CD4-positive, alpha-beta T cell treated with Interleukin-4 for 1 hour (primary cell): ENCODE measurements around the gene WASHC2C.
A peak's percentile ranks its signal among the peaks of the same experiment; 100 is the strongest.
"Not testable (repeated sequence)": the region's sequence is repeated elsewhere in the genome, so short reads cannot be mapped to it uniquely, and the experiment has no call there.

Source experiments
- DNase-seq, 2 donors: peaks; one replicate each; pipeline ENCODE4 v3.0.0-alpha.2; 2020 to 2022

The WASHC2C gene

GRCh38 chr10:45763037-45763436 lies 36.0 kb downstream of the WASHC2C start:
- not testable (repeated sequence) for DNase-seq

- DNase-seq = not testable (repeated sequence)
Measured at GRCh38 chr10:45768334-45768733, 41.3 kb downstream of the WASHC2C start.

- DNase-seq = not testable (repeated sequence)
Measured at GRCh38 chr10:45771757-45772461, 44.8 kb downstream of the WASHC2C start.

GRCh38 chr10:45786217-45786616 lies 59.2 kb downstream of the WASHC2C start:
- DNase-seq = not testable (repeated sequence)

GRCh38 chr10:45787212-45787741 lies 60.2 kb downstream of the WASHC2C start:
- not testable (repeated sequence) for DNase-seq

GRCh38 chr10:45789991-45790390 lies 62.9 kb downstream of the WASHC2C start:
- DNase-seq = not testable (repeated sequence)

GRCh38 chr10:45790694-45791426 lies 63.8 kb downstream of the WASHC2C start:
- DNase-seq = not testable (repeated sequence)

GRCh38 chr10:45794761-45795160 lies 67.7 kb downstream of the WASHC2C start:
- not testable (repeated sequence) for DNase-seq

GRCh38 chr10:45803060-45804010 lies 76.3 kb downstream of the WASHC2C start:
- DNase-seq = peak; percentile 9 to 16

- DNase-seq = not testable (repeated sequence)
Measured at GRCh38 chr10:45804996-45805395, 77.9 kb downstream of the WASHC2C start.

- no peak for DNase-seq
Measured at GRCh38 chr10:45809837-45810236, 82.8 kb downstream of the WASHC2C start.

GRCh38 chr10:45811075-45811474 lies 84.0 kb downstream of the WASHC2C start:
- DNase-seq = no peak

GRCh38 chr10:45812959-45813358 lies 85.9 kb downstream of the WASHC2C start:
- DNase-seq = not testable (repeated sequence)

GRCh38 chr10:45814146-45814545 lies 87.1 kb downstream of the WASHC2C start:
- not testable (repeated sequence) for DNase-seq

GRCh38 chr10:45817130-45817859 lies 90.2 kb downstream of the WASHC2C start:
- no peak for DNase-seq

- no peak for DNase-seq
Measured at GRCh38 chr10:45817912-45818311, 90.8 kb downstream of the WASHC2C start.

- DNase-seq = no peak
Measured at GRCh38 chr10:45819552-45819951, 92.5 kb downstream of the WASHC2C start.

GRCh38 chr10:45820107-45820830 lies 93.2 kb downstream of the WASHC2C start:
- not testable (repeated sequence) for DNase-seq

GRCh38 chr10:45822918-45823317 lies 95.9 kb downstream of the WASHC2C start:
- not testable (repeated sequence) for DNase-seq
